ENCODE measurements around the gene FOXK2.

Gene FOXK2

GRCh38 chr17:82602986-82603710 lies 83.6 kb downstream of the FOXK2 start:
- no peak overlapping the region for H4K8ac ChIP-seq (ENCODE audit: low read depth, low read length)
- no peak overlapping the region for H3K9ac ChIP-seq (ENCODE audit: low read depth, low read length, poor library complexity)
- no peak overlapping the region for H3K4me3 ChIP-seq (ENCODE audit: low read length in 2 of 2)
- peaks cover 0 to 18% of the 10 kb centered on the region in 2 donors for H3K9me3 ChIP-seq (replicated peaks in 1 of 2; ENCODE audit: control insufficient read depth in 2 of 2, insufficient read depth in 1 of 2, low read depth in 1 of 2, low read length in 2 of 2)
- H2AFZ ChIP-seq (ENCODE audit: low read length), result no peak overlapping the region
- no CpG with 5 or more reads among the region's 20 CpGs for WGBS, 2 donors (ENCODE audit: extremely low coverage in 2 of 2, insufficient read length in 2 of 2, insufficient replicate concordance in 1 of 2)
- no peak overlapping the region for H2BK5ac ChIP-seq (ENCODE audit: low read length)
- DNase-seq (ENCODE audit: low spot score), result no peak
- H2AK5ac ChIP-seq (ENCODE audit: low read depth, low read length), result no peak overlapping the region
- H3K23ac ChIP-seq (ENCODE audit: low read depth, low read length, poor library complexity), result no peak overlapping the region
- no peak overlapping the region for H3K4me2 ChIP-seq (ENCODE audit: insufficient read depth, low read length, poor library complexity, severe bottlenecking)
- no peak overlapping the region for H2BK120ac ChIP-seq (ENCODE audit: low read depth, low read length)
- H3K4ac ChIP-seq (ENCODE audit: low read length), result no peak overlapping the region
- no peak overlapping the region for H4K91ac ChIP-seq (ENCODE audit: low read depth, low read length, poor library complexity)
- peaks cover 58 to 89% of the 10 kb centered on the region in 2 donors for H3K36me3 ChIP-seq (replicated peaks in 1 of 2; ENCODE audit: control insufficient read depth in 2 of 2, insufficient read depth in 2 of 2, low read length in 2 of 2)
- no peak overlapping the region for H3K27ac ChIP-seq (replicated peaks; ENCODE audit: low read length)
- H3K79me1 ChIP-seq (ENCODE audit: low read depth, low read length), result peaks cover 6% of the 10 kb centered on the region
- no peak overlapping the region for H3K18ac ChIP-seq (ENCODE audit: low read length)
- no peaks in the 10 kb centered on the region for H3K27me3 ChIP-seq (ENCODE audit: control insufficient read depth in 3 of 3, insufficient read depth in 3 of 3, low read depth in 1 of 3, low read length in 3 of 3)
- no peak overlapping the region for H2BK12ac ChIP-seq (ENCODE audit: low read length)
- no peak overlapping the region for H2BK15ac ChIP-seq (ENCODE audit: low read length)
- H3K4me1 ChIP-seq (ENCODE audit: control insufficient read depth in 2 of 2, insufficient read depth in 1 of 2, low read depth in 1 of 2, low read length in 2 of 2), result no peaks in the 10 kb centered on the region
- no peak overlapping the region for H3K14ac ChIP-seq (ENCODE audit: low read length)

DNA sequence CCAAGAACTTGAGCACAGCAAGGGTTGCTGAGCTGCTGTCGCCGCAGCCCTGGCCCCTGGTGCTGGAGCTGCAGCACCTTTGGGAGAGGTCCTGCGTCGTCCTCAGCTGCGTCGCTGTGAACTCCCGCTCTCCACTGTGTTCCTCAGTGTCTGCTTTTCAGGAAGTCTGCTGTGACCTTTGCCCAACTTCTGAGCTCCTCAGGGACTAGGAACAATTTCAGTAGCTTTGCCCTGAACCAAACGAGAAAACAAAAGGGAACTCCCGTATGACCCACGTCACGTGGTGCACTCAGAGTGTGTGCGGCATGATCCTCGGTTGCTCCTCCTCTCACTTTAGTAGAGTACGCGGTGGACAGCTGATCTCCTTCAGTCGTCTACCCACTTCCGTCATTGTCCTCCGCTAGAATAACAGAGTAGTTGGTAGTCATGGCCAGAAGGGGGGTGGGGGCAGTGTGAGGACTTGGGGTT lies 84.5 kb downstream of the FOXK2 start:
- no peak overlapping the region for H3K27ac ChIP-seq (replicated peaks; ENCODE audit: low read length)
- no peaks in the 10 kb centered on the region for H3K4me1 ChIP-seq (ENCODE audit: control insufficient read depth in 2 of 2, insufficient read depth in 1 of 2, low read depth in 1 of 2, low read length in 2 of 2)
- DNase-seq (ENCODE audit: low spot score), result no peak

DNA sequence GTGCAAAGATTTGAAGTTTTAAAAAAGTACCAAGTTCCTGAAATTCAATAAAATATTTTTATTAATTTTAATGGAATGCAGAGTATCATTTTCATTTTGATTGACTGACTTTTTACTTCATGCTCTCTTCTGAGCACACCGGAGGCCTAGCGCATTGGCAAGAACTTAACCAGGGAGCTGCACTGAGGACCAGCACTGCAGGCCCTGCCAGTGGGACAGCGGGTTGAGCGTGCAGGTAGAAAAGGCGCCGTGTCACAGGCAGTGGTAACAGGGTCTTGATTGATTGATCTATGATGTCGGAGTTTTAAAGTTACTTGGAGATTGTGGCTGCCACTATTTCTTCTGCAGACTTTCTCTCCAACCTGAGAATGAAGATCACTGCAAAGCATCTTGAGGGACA lies 85.0 kb downstream of the FOXK2 start:
- no peak overlapping the region for H3K18ac ChIP-seq (ENCODE audit: low read length)
- H2AK5ac ChIP-seq (ENCODE audit: low read depth, low read length), result no peak overlapping the region
- H2AFZ ChIP-seq (ENCODE audit: low read length), result no peak overlapping the region
- H3K27me3 ChIP-seq (ENCODE audit: control insufficient read depth in 3 of 3, insufficient read depth in 3 of 3, low read depth in 1 of 3, low read length in 3 of 3), result no peaks in the 10 kb centered on the region
- DNase-seq (ENCODE audit: low spot score), result no peak
- H3K27ac ChIP-seq (replicated peaks; ENCODE audit: low read length), result no peak overlapping the region
- H3K4me2 ChIP-seq (ENCODE audit: insufficient read depth, low read length, poor library complexity, severe bottlenecking), result no peak overlapping the region
- no peak overlapping the region for H3K4ac ChIP-seq (ENCODE audit: low read length)
- no peak overlapping the region for H2BK120ac ChIP-seq (ENCODE audit: low read depth, low read length)
- no peak overlapping the region for H4K8ac ChIP-seq (ENCODE audit: low read depth, low read length)
- no peak overlapping the region for H3K4me3 ChIP-seq (ENCODE audit: low read length in 2 of 2)
- H3K23ac ChIP-seq (ENCODE audit: low read depth, low read length, poor library complexity), result no peak overlapping the region
- no peak overlapping the region for H2BK12ac ChIP-seq (ENCODE audit: low read length)
- no peak overlapping the region for H2BK5ac ChIP-seq (ENCODE audit: low read length)
- no peak overlapping the region for H4K91ac ChIP-seq (ENCODE audit: low read depth, low read length, poor library complexity)
- H3K9ac ChIP-seq (ENCODE audit: low read depth, low read length, poor library complexity), result no peak overlapping the region
- H3K14ac ChIP-seq (ENCODE audit: low read length), result no peak overlapping the region
- no peak overlapping the region for H2BK15ac ChIP-seq (ENCODE audit: low read length)
- H3K9me3 ChIP-seq (replicated peaks in 1 of 2; ENCODE audit: control insufficient read depth in 2 of 2, insufficient read depth in 1 of 2, low read depth in 1 of 2, low read length in 2 of 2), result peaks cover 0 to 17% of the 10 kb centered on the region in 2 donors
- no peaks in the 10 kb centered on the region for H3K4me1 ChIP-seq (ENCODE audit: control insufficient read depth in 2 of 2, insufficient read depth in 1 of 2, low read depth in 1 of 2, low read length in 2 of 2)
- peaks cover 3% of the 10 kb centered on the region for H3K79me1 ChIP-seq (ENCODE audit: low read depth, low read length)
- peaks cover 52 to 83% of the 10 kb centered on the region in 2 donors for H3K36me3 ChIP-seq (replicated peaks in 1 of 2; ENCODE audit: control insufficient read depth in 2 of 2, insufficient read depth in 2 of 2, low read length in 2 of 2)
- WGBS, 2 donors (ENCODE audit: extremely low coverage in 2 of 2, insufficient read length in 2 of 2, insufficient replicate concordance in 1 of 2), result no CpG with 5 or more reads among the region's 7 CpGs

More for the DNA sequence above, 84.5 kb downstream of the FOXK2 start:
- no peak overlapping the region for H2BK15ac ChIP-seq (ENCODE audit: low read length)
- no CpG with 5 or more reads among the region's 18 CpGs for WGBS, 2 donors (ENCODE audit: extremely low coverage in 2 of 2, insufficient read length in 2 of 2, insufficient replicate concordance in 1 of 2)
- H3K9ac ChIP-seq (ENCODE audit: low read depth, low read length, poor library complexity), result no peak overlapping the region
- peaks cover 0 to 16% of the 10 kb centered on the region in 2 donors for H3K9me3 ChIP-seq (replicated peaks in 1 of 2; ENCODE audit: control insufficient read depth in 2 of 2, insufficient read depth in 1 of 2, low read depth in 1 of 2, low read length in 2 of 2)
- H2BK5ac ChIP-seq (ENCODE audit: low read length), result no peak overlapping the region
- H2AFZ ChIP-seq (ENCODE audit: low read length), result no peak overlapping the region
- no peak overlapping the region for H2AK5ac ChIP-seq (ENCODE audit: low read depth, low read length)
- H2BK12ac ChIP-seq (ENCODE audit: low read length), result no peak overlapping the region
- no peak overlapping the region for H2BK120ac ChIP-seq (ENCODE audit: low read depth, low read length)
- no peak overlapping the region for H3K14ac ChIP-seq (ENCODE audit: low read length)
- H4K91ac ChIP-seq (ENCODE audit: low read depth, low read length, poor library complexity), result no peak overlapping the region
- no peak overlapping the region for H4K8ac ChIP-seq (ENCODE audit: low read depth, low read length)
- H3K36me3 ChIP-seq (replicated peaks in 1 of 2; ENCODE audit: control insufficient read depth in 2 of 2, insufficient read depth in 2 of 2, low read length in 2 of 2), result peaks cover 52 to 84% of the 10 kb centered on the region in 2 donors
- no peak overlapping the region for H3K4ac ChIP-seq (ENCODE audit: low read length)
- H3K4me2 ChIP-seq (ENCODE audit: insufficient read depth, low read length, poor library complexity, severe bottlenecking), result no peak overlapping the region
- peaks cover 6% of the 10 kb centered on the region for H3K79me1 ChIP-seq (ENCODE audit: low read depth, low read length)
- peak overlapping the region in 1 of 2 donors; percentile 52 for H3K4me3 ChIP-seq (ENCODE audit: low read length in 2 of 2)
- H3K23ac ChIP-seq (ENCODE audit: low read depth, low read length, poor library complexity), result no peak overlapping the region
- H3K27me3 ChIP-seq (ENCODE audit: control insufficient read depth in 3 of 3, insufficient read depth in 3 of 3, low read depth in 1 of 3, low read length in 3 of 3), result no peaks in the 10 kb centered on the region
- no peak overlapping the region for H3K18ac ChIP-seq (ENCODE audit: low read length)

- Histone ChIP-seq H3K27me3 (ENCODE audit: control insufficient read depth in 3 of 3, insufficient read depth in 3 of 3, low read depth in 1 of 3, low read length in 3 of 3) (no peaks in the 10 kb centered on the region), H3K36me3 (replicated peaks in 1 of 2; ENCODE audit: control insufficient read depth in 2 of 2, insufficient read depth in 2 of 2, low read length in 2 of 2) (peaks cover 44 to 78% of the 10 kb centered on the region in 2 donors), H3K27ac (replicated peaks; ENCODE audit: low read length) (no peak overlapping the region), H3K9ac (ENCODE audit: low read depth, low read length, poor library complexity) (no peak overlapping the region), H3K4ac (ENCODE audit: low read length) (no peak overlapping the region), H3K4me2 (ENCODE audit: insufficient read depth, low read length, poor library complexity, severe bottlenecking) (no peak overlapping the region), H4K91ac (ENCODE audit: low read depth, low read length, poor library complexity) (no peak overlapping the region), H4K8ac (ENCODE audit: low read depth, low read length) (no peak overlapping the region), H2BK12ac (ENCODE audit: low read length) (no peak overlapping the region), H3K18ac (ENCODE audit: low read length) (no peak overlapping the region), H2AFZ (ENCODE audit: low read length) (no peak overlapping the region), H3K4me1 (ENCODE audit: control insufficient read depth in 2 of 2, insufficient read depth in 1 of 2, low read depth in 1 of 2, low read length in 2 of 2) (no peaks in the 10 kb centered on the region), H3K79me1 (ENCODE audit: low read depth, low read length) (no peaks in the 10 kb centered on the region), H3K23ac (ENCODE audit: low read depth, low read length, poor library complexity) (no peak overlapping the region), H3K4me3 (ENCODE audit: low read length in 2 of 2) (no peak overlapping the region), H2BK120ac (ENCODE audit: low read depth, low read length) (no peak overlapping the region), H3K9me3 (replicated peaks in 1 of 2; ENCODE audit: control insufficient read depth in 2 of 2, insufficient read depth in 1 of 2, low read depth in 1 of 2, low read length in 2 of 2) (peaks cover 0 to 18% of the 10 kb centered on the region in 2 donors), H2BK5ac (ENCODE audit: low read length) (no peak overlapping the region), H2AK5ac (ENCODE audit: low read depth, low read length) (no peak overlapping the region), H3K14ac (ENCODE audit: low read length) (no peak overlapping the region), H2BK15ac (ENCODE audit: low read length) (no peak overlapping the region)
- WGBS, 2 donors (ENCODE audit: extremely low coverage in 2 of 2, insufficient read length in 2 of 2, insufficient replicate concordance in 1 of 2), result no CpG with 5 or more reads among the region's 16 CpGs
- no peak for DNase-seq (ENCODE audit: low spot score)
Measured at GRCh38 chr17:82605939-82606600, 86.5 kb downstream of the FOXK2 start.

Data from neuronal stem cell (in vitro differentiated cells).